CD4-positive, alpha-beta T cell treated with Interleukin-4 for 1 hour (primary cell): Measurements from ENCODE around the gene SLC26A5.
"Not testable (repeated sequence)": the region's sequence is repeated elsewhere in the genome, so short reads cannot be mapped to it uniquely, and the experiment has no call there.

Source experiments
- DNase-seq, 2 donors: peaks; one replicate each; pipeline ENCODE4 v3.0.0-alpha.2; 2020 to 2022

SLC26A5 gene

DNA sequence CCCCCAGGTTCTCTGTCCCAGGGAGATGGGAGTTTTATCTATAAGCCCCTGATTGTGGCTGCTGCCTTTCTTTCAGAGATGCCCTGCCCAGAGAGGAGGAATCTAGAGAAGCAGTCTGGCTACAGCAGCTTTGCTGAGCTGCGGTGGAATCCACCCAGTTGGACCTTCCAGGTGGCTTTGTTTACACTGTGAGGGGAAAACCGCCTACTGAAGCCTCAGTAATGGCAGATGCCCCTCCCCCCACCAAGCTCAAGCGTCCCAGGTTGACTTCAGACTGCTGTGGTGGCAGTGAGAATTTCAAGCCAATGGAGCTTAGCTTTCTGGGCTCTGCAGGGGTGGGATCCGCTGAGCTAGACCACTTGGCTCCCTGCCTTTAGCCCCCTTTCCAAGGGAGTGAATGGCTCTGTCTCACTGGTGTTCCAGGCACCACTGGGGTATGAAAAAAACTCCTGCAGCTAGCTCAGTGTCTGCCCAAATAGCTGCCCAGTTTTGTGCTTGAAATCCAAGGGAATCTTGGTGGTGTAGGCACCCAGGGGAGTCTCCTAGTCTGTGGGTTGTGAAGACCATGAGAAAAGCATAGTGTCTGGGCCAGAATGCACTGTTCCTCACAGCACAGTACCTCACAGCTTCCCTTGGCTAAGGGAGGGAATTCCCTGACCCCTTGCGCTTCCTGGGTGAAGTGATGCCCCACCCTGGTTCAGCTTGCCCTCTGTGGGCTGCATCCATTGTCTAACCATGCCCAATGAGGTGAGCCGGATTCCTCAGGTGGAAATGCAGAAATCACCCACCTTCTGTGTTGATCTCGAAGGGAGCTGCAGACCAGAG, 40.0 kb downstream of the SLC26A5 start:
- DNase-seq, result not testable (repeated sequence)

- not testable (repeated sequence) for DNase-seq
Observed at GRCh38 chr7:103399687-103400086, 46.3 kb downstream of the SLC26A5 start.

DNA sequence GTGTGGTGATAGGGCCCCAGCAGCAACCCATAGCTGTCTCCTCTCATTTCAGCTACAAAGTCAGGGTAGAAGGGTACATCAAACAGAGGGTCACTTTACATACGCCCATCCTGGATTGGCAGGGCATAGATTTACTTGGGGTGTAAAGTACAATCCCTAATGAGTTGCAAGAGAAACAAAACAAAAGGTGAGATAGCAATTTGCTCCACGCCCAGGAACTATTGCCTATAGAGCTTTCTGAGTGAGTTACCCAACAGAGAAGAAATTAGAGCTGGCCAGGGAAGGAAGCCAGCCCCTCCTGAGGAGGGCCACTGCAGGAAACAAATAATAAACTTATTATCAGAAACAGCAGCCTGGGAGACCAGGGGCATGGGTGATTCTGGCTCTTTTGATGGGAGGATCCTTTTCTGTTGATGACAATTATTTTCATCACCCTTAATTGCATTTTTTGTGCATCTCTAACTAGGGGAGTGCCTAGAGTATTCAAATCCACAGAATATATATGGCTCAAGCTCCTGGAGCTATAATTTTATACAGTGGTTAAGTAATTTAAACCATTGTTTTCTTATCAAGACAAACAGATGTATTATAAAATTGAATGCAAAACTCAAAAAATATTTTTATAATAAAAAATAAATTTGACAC, 47.4 kb downstream of the SLC26A5 start:
- no peak for DNase-seq

GRCh38 chr7:103396471-103396870, 49.5 kb downstream of the SLC26A5 start:
- no peak for DNase-seq

DNA sequence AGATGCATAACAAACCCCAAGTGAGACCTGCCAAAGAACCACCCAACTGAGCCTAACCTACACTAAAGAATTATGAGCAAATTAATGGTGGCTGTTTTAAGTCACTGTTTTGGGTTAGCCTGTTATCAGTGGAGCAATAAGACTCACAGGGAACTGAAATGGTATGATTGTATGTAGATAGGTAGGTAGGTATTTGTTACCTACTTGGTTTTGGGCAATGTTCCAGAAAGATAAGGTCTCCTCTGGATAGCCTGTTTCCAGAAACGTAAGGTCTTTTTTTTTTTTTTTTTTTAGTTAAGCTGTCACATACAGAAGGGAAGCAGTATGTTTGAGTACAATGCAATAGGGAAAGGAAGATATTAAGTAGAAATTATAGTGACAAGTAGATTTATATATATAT, 50.9 kb downstream of the SLC26A5 start:
- no peak for DNase-seq

DNA sequence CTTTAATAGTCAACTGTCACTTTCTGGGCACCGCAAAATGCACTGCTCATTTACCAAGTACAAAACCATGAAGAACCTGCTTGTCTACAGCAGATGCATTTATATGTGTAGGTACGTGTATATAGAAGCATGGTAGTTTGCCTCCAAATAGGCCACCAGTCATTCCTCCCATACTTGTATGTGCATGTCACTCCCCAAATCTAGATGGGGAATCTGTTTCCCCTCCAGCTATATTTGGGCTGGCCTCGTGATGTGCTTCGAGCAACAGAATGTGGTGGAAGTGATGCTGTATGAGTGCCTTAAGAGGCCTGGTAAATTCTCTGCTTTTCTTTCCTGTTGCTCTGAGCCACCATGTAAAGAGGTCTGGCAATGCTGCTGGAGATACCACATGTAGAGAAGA, 51.4 kb downstream of the SLC26A5 start:
- DNase-seq, result no peak

DNA sequence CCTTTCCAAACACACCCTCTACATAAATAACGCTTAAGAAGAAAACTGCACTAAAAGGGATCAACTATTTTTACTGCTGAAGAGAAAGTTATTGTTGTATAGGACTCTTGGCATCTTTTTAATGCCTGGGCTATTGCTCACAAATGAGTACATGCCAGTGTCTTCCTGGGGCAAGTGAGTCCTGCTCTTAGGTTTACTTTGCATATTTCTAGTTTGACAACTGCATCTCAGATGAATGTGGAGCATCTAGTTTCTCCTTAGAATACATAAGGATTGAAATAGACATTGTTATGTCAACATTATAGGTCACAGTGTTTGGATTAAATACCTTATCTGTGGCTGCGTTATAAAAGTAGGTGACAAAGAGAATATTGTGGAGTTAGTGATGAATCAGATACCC, 54.0 kb downstream of the SLC26A5 start:
- DNase-seq, result no peak

DNA sequence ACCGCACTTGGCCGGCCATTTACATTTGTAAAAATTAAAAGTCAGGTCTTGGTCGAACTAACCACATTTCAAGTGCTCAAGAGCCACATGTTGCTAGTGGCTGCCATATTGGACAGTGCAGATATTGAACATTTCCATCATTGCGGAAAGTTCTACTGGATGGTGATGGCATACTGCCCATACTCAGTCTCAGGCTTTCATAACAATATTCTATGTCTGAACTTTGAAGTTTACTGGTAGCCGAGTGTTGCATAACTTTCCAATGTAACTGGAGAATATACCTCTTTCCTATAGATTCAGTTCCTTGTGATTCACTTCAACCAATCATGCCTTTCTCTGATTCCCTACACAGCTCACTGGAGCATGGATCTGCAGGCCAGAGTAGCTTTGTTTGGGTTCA, 54.9 kb downstream of the SLC26A5 start:
- no peak for DNase-seq

GRCh38 chr7:103389263-103389662, 56.7 kb downstream of the SLC26A5 start:
- DNase-seq, result no peak

DNA sequence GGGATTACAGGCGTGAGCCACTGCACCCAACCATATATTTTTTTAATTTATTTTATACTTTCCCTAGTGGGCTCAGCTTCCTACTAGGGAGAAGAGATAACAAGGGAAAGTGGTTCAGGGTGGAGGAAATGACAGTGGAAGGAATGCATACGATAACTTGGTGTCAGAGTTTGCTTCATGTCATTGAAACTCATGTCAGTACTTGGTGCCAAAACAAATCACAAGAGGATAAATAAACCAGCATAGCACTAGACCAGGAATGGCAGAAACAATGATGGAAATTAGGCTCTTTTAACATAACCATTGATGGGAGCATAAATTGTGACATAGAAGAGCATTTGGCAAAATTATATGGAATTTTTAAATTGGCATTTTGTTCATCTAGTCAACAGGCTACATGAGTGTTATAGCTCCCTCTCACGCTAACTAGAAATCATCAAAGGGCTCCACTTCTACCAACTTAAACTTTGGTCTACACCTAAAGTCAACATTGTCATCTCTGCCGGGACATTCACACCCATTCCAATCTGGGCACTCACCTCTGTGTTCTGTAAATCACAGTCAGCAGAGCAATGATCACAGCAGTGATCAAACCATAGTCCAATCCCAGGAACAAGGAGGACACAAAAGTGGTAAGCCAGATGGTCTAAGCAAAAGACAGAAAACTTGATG, 57.4 kb downstream of the SLC26A5 start:
- no peak for DNase-seq

GRCh38 chr7:103387242-103387641, 58.8 kb downstream of the SLC26A5 start:
- DNase-seq, result no peak

DNA sequence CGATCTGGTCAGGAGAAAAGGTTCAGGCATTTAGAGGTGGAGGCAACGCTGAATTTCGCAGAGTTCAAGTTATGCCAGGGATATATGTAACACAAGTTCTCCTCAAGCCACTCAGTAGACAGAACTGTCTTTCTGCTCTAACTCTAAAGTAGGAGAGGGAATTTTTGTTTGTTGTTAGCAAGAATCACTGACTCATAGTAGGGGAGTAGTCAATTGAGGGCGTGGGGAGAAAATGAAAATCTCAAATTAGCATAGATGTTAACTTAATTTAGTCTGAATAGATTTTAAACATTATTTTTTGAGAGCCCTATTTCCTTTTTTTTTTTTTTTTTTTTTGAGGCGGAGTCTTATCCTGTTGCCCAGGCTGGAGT, 64.0 kb downstream of the SLC26A5 start:
- no peak for DNase-seq

DNA sequence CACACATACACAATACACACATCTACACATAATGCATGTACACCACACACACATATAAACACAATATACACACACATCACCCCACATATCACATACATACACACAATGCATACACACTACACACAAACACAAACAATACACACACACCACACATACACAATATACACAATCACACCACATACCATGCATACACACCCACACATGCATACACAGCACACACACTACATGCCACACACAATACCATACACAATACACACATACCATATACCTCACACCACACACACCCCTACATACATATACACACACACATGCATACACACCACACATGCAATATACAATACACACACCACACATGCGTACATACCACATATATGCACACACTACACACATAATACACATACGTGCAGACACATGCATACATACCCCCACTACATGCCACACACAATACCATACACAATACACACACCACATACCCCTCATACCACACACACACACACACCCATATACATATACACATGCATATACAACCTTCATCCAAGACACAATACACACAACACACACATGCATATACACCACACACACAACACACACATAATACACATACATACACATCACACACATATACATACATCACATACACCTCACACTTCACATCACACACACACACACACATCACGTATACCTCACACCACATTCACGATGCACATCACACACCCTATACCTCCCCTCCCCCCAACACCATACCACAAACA, 64.6 kb downstream of the SLC26A5 start:
- DNase-seq, result no peak

GRCh38 chr7:103380395-103381191, 65.4 kb downstream of the SLC26A5 start:
- DNase-seq, result no peak

- DNase-seq, result no peak
Observed at GRCh38 chr7:103379270-103379975, 66.6 kb downstream of the SLC26A5 start.

GRCh38 chr7:103373866-103374643, 72.0 kb downstream of the SLC26A5 start:
- no peak for DNase-seq

DNA sequence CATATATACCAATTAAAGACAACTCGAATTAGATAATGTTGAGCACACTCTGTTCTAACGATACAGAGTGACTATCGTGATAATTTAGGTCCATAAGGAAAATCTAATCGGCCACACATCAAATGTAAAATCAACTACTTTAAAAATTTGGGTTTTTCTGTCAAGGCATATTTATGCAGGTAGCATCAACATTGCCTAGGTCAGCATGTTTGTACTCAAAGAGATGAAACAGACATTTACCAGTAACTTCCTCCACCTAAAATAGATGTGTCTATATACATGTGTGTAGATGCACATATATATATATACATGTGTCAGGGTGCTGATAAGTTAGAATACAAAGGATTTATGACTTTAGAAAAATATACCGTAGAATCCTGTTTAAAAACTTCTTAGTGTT, 76.6 kb downstream of the SLC26A5 start:
- no peak for DNase-seq

DNA sequence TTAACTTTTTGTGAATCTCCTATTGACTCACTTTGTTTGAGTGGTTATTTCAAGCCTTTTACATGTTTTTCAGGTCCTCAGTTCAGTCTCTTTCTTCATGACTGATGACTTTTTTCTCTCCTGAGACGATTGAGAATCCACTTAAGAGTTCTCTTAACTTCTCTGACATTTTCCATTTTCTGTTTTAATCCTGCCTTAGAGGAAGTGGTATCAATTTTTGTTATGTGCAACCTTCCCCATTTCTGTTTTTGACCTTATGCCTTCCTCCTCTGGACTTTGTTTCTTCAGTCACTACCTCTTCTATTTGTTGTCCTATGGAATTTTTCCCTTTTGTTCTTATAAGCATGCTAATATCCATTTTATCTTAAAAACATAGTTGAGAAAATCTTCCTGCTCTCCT, 96.2 kb downstream of the SLC26A5 start:
- no peak for DNase-seq

- DNase-seq, result no peak
Observed at GRCh38 chr7:103348959-103349358, 97.0 kb downstream of the SLC26A5 start.

GRCh38 chr7:103348452-103348851, 97.6 kb downstream of the SLC26A5 start:
- DNase-seq, result peak in 1 of 2 donors; percentile 7
